Hematopoietic multipotent progenitor cell treated with erythropoietin and hydrocortisone succinate and interleukin-3 and kit ligand, for 8 days (in vitro differentiated cells): ENCODE data around the gene NSMCE4A.
"Not testable (repeated sequence)": the region's sequence is repeated elsewhere in the genome, so short reads cannot be mapped to it uniquely, and the experiment has no call there.

Experiments
- DNase-seq: peaks from one replicate; pipeline ENCODE4 v3.0.0-alpha.2; 2015

Gene NSMCE4A

GRCh38 chr10:121930268-121931085 is 44.5 kb downstream of the NSMCE4A start:
- not testable (repeated sequence) for DNase-seq

GRCh38 chr10:121929585-121930267 is 45.3 kb downstream of the NSMCE4A start:
- not testable (repeated sequence) for DNase-seq

- DNase-seq = peak; percentile 47
These were observed 46.5 kb downstream of the NSMCE4A start for GRCh38 chr10:121928528-121928884.

- DNase-seq = peak; percentile 86
These were observed 47.0 kb downstream of the NSMCE4A start, which contains the start of gene ATE1 for GRCh38 chr10:121927841-121928527. Gene ATE1 (minus strand): TSS chr10:121928031. CDS start chr10:121927949, 82 bp downstream.

- DNase-seq = peak; percentile 49
These were observed 47.6 kb downstream of the NSMCE4A start for GRCh38 chr10:121927318-121927840.

GRCh38 chr10:121926671-121927317 is 48.2 kb downstream of the NSMCE4A start:
- DNase-seq = peak; percentile 43

GRCh38 chr10:121926157-121926556 is 48.9 kb downstream of the NSMCE4A start:
- no peak for DNase-seq

- peak; percentile 61 for DNase-seq
These were observed 53.6 kb downstream of the NSMCE4A start for GRCh38 chr10:121921238-121921931.

- DNase-seq = no peak
These were observed 55.4 kb downstream of the NSMCE4A start for GRCh38 chr10:121919666-121920065.

GRCh38 chr10:121918800-121919199 is 56.2 kb downstream of the NSMCE4A start:
- not testable (repeated sequence) for DNase-seq

- no peak for DNase-seq
These were observed 60.4 kb downstream of the NSMCE4A start for GRCh38 chr10:121914661-121915060.

- no peak for DNase-seq
These were observed 63.7 kb downstream of the NSMCE4A start for GRCh38 chr10:121911421-121911697.

- DNase-seq = no peak
These were observed 64.2 kb downstream of the NSMCE4A start for GRCh38 chr10:121910673-121911420.
